Right lung (tissue), 5 donors: ENCODE measurements around the gene STX18. TPM values are rescaled to one million over a fixed set of nuclear protein-coding genes. Genes with fewer than 3 reads are reported as not detected.
"Not testable (repeated sequence)": the region's sequence is repeated elsewhere in the genome, so short reads cannot be mapped to it uniquely, and the experiment has no call there.

Source experiments
- DNase-seq, 2 donors: peaks; one replicate each; pipeline ENCODE4 v3.0.0-alpha.2; 2013
- polyA plus RNA-seq, 5 donors: library from polyadenylated mRNA; unstranded; fragments of 120-200 nt; gene quantifications; one replicate each; pipeline versions ENCODE4 v1.2.1 to v1.2.3, GENCODE V29; 2013; ENCODE audit warnings: inconsistent platforms in 1 of 5, low replicate concordance in 1 of 5; ENCODE audit not compliant: insufficient read length in 5 of 5, insufficient read depth in 1 of 5

Gene STX18
- polyA plus RNA-seq, 5 donors: 47.2 to 64.9 (median 59.7) TPM

GRCh38 chr4:4422856-4423499, 118.9 kb downstream of the STX18 start:
- no peak for DNase-seq

- not testable (repeated sequence) for DNase-seq
Measured at GRCh38 chr4:4422117-4422516, 119.7 kb downstream of the STX18 start.

- DNase-seq: no peak
Measured at GRCh38 chr4:4421356-4421755, 120.5 kb downstream of the STX18 start.

GRCh38 chr4:4420421-4420820, 121.4 kb downstream of the STX18 start:
- no peak for DNase-seq

- no peak for DNase-seq
Measured at GRCh38 chr4:4419896-4420295, 122.0 kb downstream of the STX18 start.

- no peak for DNase-seq
Measured at GRCh38 chr4:4418676-4419390, 123.0 kb downstream of the STX18 start.

- DNase-seq: no peak
Measured at GRCh38 chr4:4417886-4418285, 124.0 kb downstream of the STX18 start.

GRCh38 chr4:4416981-4417380, 124.9 kb downstream of the STX18 start:
- DNase-seq: no peak

GRCh38 chr4:4415806-4416805, 125.7 kb downstream of the STX18 start:
- DNase-seq: no peak

- DNase-seq: no peak
Measured at GRCh38 chr4:4415107-4415805, 126.6 kb downstream of the STX18 start.

GRCh38 chr4:4413806-4414205, 128.0 kb downstream of the STX18 start:
- DNase-seq: no peak

GRCh38 chr4:4413373-4413725, 128.5 kb downstream of the STX18 start:
- DNase-seq: no peak

- no peak for DNase-seq
Measured at GRCh38 chr4:4412641-4413372, 129.0 kb downstream of the STX18 start.

GRCh38 chr4:4411906-4412305, 129.9 kb downstream of the STX18 start:
- no peak for DNase-seq

GRCh38 chr4:4410271-4410670, 131.6 kb downstream of the STX18 start:
- DNase-seq: no peak

GRCh38 chr4:4409416-4410115, 132.3 kb downstream of the STX18 start:
- DNase-seq: no peak

GRCh38 chr4:4408576-4409335, 133.1 kb downstream of the STX18 start:
- DNase-seq: no peak

GRCh38 chr4:4408132-4408523, 133.7 kb downstream of the STX18 start:
- no peak for DNase-seq

- no peak for DNase-seq
Measured at GRCh38 chr4:4407299-4408131, 134.3 kb downstream of the STX18 start.
